ENCODE results near the gene GREM1.

- TF ChIP-seq REST (IDR thresholded peaks at IDR 0.05; ENCODE audit: low read depth, low read length), result no peak
- TF ChIP-seq RAD21 (IDR thresholded peaks at IDR 0.05; ENCODE audit: low read length), result no peak
- no peak for TF ChIP-seq TAF1 (IDR thresholded peaks at IDR 0.05; ENCODE audit: borderline replicate concordance, low read depth, low read length)
- TF ChIP-seq CTCF (IDR thresholded peaks at IDR 0.05), result no peak
- no peak for TF ChIP-seq TCF12 (IDR thresholded peaks at IDR 0.05)
- TF ChIP-seq GABPA (IDR thresholded peaks at IDR 0.05; ENCODE audit: low read depth), result no peak
- TF ChIP-seq EZH2phosphoT487 (IDR thresholded peaks at IDR 0.05; ENCODE audit: borderline replicate concordance, low read depth), result no peak
- no peak for TF ChIP-seq POLR2AphosphoS5 (IDR thresholded peaks at IDR 0.05; ENCODE audit: low read depth, low read length)
- no peak for TF ChIP-seq FOXJ3 (CRISPR knock-in tag; IDR thresholded peaks at IDR 0.05)
- no peak for TF ChIP-seq TEAD4 (IDR thresholded peaks at IDR 0.05; ENCODE audit: borderline replicate concordance, insufficient read depth)
These were observed 25.5 kb upstream of the GREM1 start for GRCh38 chr15:32692286-32692685.

Data from SK-N-SH (cell line).